ENCODE data around the gene RFX7. TPM values are rescaled to one million over a fixed set of nuclear protein-coding genes. Genes with fewer than 3 reads are reported as not detected.

The RFX7 gene
- total and polyA plus RNA-seq, 8 donors, result 0.58 to 41.4 (median 1.7) TPM

GRCh38 chr15:56088389-56088788 is 155.3 kb downstream of the RFX7 start:
- H3K27ac ChIP-seq, result no peak overlapping the region
- no peak overlapping the region for H3K4me3 ChIP-seq

GRCh38 chr15:56086566-56086965 is 157.1 kb downstream of the RFX7 start:
- H3K27me3 ChIP-seq, result no peaks in the 10 kb centered on the region
- H3K36me3 ChIP-seq, result no peaks in the 10 kb centered on the region
- H3K4me1 ChIP-seq, result no peaks in the 10 kb centered on the region
- TF ChIP-seq EP300 (IDR thresholded peaks at IDR 0.05) (no peak), CTCF (IDR thresholded peaks at IDR 0.05) (no peak), POLR2AphosphoS5 (IDR thresholded peaks at IDR 0.05) (no peak), POLR2A (IDR thresholded peaks at IDR 0.05) (no peak)
- H3K4me3 ChIP-seq, result no peak overlapping the region
- intact Hi-C loops (cut with DNase I; ENCODE audit: low total_unique reads), result no loop called here
- H3K27ac ChIP-seq, result no peak overlapping the region
- WGBS, 5 donors, result 89 to 100% (median 94%) methylated on average over 1 of the region's 1 CpG
- DNase-seq, result no peak
- no peaks in the 10 kb centered on the region for H3K9me3 ChIP-seq

More at GRCh38 chr15:56088389-56088788, 155.3 kb downstream of the RFX7 start:
- intact Hi-C loops (cut with DNase I; ENCODE audit: low total_unique reads), result no loop called here
- TF ChIP-seq POLR2AphosphoS5 (IDR thresholded peaks at IDR 0.05) (no peak), EP300 (IDR thresholded peaks at IDR 0.05) (no peak), CTCF (IDR thresholded peaks at IDR 0.05) (no peak), POLR2A (IDR thresholded peaks at IDR 0.05) (no peak)
- H3K27me3 ChIP-seq, result no peaks in the 10 kb centered on the region
- no peaks in the 10 kb centered on the region for H3K4me1 ChIP-seq
- H3K9me3 ChIP-seq, result no peaks in the 10 kb centered on the region
- no peak for DNase-seq
- peaks cover 0 to 2% (median 0%) of the 10 kb centered on the region in 4 donors for H3K36me3 ChIP-seq

- intact Hi-C loops (cut with DNase I; ENCODE audit: low total_unique reads), result no loop called here
- Histone ChIP-seq H3K9me3 (no peaks in the 10 kb centered on the region), H3K27me3 (no peaks in the 10 kb centered on the region), H3K36me3 (no peaks in the 10 kb centered on the region), H3K4me1 (no peaks in the 10 kb centered on the region), H3K4me3 (no peak overlapping the region), H3K27ac (no peak overlapping the region)
- 58 to 68% (median 65%) methylated on average over 3 of the region's 3 CpGs for WGBS, 5 donors
- TF ChIP-seq CTCF (IDR thresholded peaks at IDR 0.05), result no peak
- no peak for TF ChIP-seq EP300 (IDR thresholded peaks at IDR 0.05)
- no peak for TF ChIP-seq POLR2A (IDR thresholded peaks at IDR 0.05)
- TF ChIP-seq POLR2AphosphoS5 (IDR thresholded peaks at IDR 0.05), result no peak
- DNase-seq, result no peak
Observed at GRCh38 chr15:56082263-56082761, 161.4 kb downstream of the RFX7 start.

GRCh38 chr15:56077081-56077480 is 166.6 kb downstream of the RFX7 start:
- Histone ChIP-seq H3K4me3 (no peak overlapping the region), H3K27ac (no peak overlapping the region), H3K4me1 (no peaks in the 10 kb centered on the region), H3K27me3 (no peaks in the 10 kb centered on the region), H3K9me3 (no peaks in the 10 kb centered on the region), H3K36me3 (no peaks in the 10 kb centered on the region)
- no peak for DNase-seq
- 61 to 75% (median 64%) methylated on average over 5 of the region's 5 CpGs for WGBS, 5 donors
- intact Hi-C loops (cut with DNase I; ENCODE audit: low total_unique reads), result no loop called here
- TF ChIP-seq POLR2A (IDR thresholded peaks at IDR 0.05), result no peak

GRCh38 chr15:56076640-56077039 is 167.0 kb downstream of the RFX7 start:
- intact Hi-C loops (cut with DNase I; ENCODE audit: low total_unique reads), result no loop called here
- 26 to 62% (median 44%) methylated on average over 2 of the region's 2 CpGs for WGBS, 5 donors
- no peak for DNase-seq
- Histone ChIP-seq H3K36me3 (no peaks in the 10 kb centered on the region), H3K27me3 (no peaks in the 10 kb centered on the region), H3K27ac (no peak overlapping the region), H3K9me3 (no peaks in the 10 kb centered on the region), H3K4me1 (no peaks in the 10 kb centered on the region), H3K4me3 (no peak overlapping the region)
- TF ChIP-seq POLR2A (IDR thresholded peaks at IDR 0.05) (no peak), EP300 (IDR thresholded peaks at IDR 0.05) (no peak), POLR2AphosphoS5 (IDR thresholded peaks at IDR 0.05) (no peak), CTCF (IDR thresholded peaks at IDR 0.05) (no peak)
